ENCODE results near the gene CSMD2.
"Not testable (repeated sequence)": the region's sequence is repeated elsewhere in the genome, so short reads cannot be mapped to it uniquely, and the experiment has no call there.

Gene CSMD2

DNA sequence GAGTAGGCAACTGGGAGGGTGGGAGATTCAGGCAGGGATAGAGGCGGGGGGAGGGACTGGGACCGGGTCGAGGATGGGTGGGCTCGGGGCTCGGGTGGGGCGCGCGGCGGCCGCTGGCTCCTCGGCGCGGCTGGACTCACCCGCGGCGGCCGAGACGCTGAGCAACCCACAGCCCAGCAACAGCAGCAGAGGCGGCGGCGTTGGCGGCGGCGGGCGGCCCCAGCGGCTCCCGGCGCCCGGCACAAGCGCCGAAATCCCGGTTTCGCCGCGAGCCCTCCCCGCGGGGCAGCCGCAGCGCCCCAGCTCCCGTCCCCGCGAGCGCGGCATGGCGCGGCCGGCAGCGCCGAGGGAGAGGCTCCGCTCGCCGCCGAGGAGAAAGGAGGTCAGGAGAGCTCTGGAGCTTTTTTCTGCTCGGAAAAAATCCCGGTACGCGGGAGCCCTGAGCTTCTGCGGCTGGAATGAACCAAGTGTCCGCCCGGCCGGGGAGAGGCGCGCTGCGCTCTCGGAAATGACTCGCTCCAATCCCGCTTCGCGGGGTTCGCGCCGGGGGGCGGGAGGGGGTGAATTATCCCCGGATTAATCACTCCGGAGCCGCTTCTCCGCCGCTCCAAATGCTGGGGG, at the start of gene CSMD2:
Gene CSMD2, minus strand, starts transcription at position 460 of the 621 bp plus-strand sequence. Its CDS starts 133 bp downstream, at position 327.
- DNase-seq (ENCODE audit: low read depth, low spot score), result peak; percentile 53

DNA sequence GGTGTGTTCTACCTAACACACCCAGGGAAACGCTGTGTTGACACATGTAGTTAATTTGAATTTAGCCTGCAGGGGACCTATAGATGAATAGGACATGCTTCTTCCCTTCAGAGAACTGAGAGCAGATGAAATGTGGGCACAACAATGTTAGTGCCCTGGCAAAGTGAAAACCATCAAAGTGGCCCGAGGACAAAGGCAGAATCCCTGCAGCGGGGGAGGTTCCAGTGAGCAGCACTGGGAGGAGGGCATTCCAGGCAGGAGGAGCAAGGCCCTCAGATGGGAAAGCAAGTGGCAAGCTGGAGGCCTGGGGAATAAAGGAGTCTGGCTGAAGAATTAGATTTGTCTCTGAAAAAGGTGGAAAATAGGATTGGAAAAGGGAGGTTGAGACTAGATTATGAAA, 48.9 kb upstream of the CSMD2 start:
- DNase-seq (ENCODE audit: low read depth, low spot score), result peak; percentile 62

DNA sequence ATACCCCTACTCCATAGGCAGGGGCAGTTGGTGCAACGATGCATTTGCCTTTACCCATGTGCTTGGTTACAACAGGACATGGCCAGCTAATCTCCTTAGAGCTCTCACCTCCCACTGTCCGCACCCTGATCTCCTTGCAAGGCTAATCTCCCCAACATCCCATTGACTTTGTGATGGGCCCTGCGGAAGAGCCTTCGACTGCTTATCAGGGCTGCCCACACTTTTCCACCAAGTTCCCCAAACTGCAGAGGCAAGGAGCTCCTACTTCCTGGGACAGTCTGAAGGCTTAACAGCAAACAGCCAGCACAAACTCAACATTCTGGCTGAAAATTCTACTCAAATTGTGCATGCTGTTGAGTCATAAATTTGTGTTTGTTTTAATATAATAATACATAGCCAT, 47.6 kb upstream of the CSMD2 start:
- no peak for DNase-seq (ENCODE audit: low read depth, low spot score)

DNA sequence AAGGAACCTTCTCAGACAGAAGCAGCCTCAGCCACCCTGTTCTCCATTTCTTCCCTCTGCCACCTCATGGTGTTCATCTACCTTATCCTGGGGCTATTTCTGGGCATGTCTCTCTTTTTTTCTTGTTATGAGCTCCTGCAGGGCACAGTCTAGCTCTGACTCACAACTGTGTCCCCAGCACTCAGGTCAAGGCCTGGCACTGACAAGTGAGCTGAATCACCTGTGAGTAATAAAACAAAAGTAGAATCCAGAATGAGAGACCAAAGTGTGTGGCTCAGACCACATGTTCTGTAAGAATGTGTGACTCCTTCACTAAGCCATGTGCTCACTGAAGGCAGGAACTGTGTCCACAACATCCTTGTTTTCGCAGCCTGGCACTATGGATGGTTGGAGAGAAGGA, 34.9 kb upstream of the CSMD2 start:
- no peak for DNase-seq (ENCODE audit: low read depth, low spot score)

DNA sequence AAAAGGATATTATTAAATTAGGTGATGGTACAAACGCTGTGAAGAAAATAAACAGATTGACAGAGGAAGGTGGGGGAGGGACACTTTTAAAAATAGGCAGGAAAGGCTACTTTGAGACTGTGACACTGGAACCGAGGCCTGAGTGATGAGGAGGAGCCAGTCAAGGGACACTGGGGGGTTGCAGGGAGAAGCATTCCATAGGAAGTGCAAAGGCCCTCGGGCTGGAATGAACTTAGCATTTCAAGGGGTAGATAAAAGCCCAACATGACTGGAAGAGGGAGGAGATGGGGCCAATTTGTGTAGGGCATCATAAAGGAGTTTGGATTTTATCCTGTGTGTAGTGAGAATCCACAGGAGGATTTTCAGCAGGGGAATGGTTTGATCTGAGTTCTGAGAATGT, 27.6 kb upstream of the CSMD2 start:
- peak; percentile 81 for DNase-seq (ENCODE audit: low read depth, low spot score)

DNA sequence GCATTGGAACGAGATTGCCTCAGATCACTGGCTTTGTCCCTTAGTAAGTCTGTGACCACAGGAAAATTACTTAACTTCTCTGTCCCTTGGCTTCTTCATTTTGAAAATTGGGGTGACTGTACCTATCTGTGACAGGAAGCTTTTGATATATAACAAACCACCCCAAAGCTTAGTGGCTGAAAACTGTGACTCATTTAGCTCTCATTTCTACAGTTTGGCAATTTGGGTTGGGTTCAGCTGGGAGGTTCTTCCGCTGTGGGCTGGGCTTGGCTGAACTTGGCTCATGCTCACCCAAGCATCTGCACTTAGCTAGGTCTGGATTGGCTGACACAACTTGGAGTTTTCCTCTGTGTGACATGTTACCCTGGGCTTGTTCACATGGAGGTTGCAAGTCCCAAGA, 25.7 kb upstream of the CSMD2 start:
- DNase-seq (ENCODE audit: low read depth, low spot score), result no peak

DNA sequence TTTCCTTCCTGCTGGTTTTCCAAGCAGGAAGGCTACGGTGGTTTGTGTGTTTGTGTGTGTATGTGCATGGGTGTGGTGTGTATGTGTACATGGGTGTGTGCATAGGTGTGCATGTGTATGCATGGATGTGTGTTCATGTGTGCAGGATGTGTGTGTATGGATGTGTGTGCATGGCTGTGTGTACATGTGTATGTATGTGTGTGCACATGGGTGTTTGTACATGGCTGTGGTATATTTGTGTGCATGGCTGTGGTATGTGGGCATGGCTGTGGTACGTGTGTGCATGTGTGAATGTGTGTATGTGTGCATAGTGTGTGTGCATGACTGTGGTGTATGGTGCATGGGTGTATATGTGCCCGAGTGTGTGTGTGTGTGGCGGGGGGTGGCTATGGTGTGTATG, 24.0 kb upstream of the CSMD2 start:
- DNase-seq (ENCODE audit: low read depth, low spot score), result no peak

DNA sequence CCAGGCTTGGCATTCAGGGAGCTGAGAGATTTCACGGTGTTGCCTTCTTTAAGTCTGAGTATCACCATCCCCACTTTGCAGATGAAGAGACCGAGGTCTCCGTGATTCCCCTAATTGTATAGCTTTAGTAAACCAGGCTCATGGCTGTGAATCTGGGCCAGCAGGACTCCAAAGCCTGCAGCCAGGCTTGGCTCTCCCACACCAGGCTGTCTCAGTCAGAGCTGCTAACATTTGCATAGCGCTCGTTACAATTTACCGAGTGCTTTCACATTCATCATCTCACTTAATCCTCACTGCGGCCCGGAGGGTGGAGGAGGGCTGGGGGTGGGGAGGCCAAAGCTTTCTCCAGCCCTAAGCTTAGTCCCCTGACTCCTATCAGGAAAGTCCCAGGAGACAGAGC, 23.4 kb upstream of the CSMD2 start:
- DNase-seq (ENCODE audit: low read depth, low spot score), result peak; percentile 77

DNA sequence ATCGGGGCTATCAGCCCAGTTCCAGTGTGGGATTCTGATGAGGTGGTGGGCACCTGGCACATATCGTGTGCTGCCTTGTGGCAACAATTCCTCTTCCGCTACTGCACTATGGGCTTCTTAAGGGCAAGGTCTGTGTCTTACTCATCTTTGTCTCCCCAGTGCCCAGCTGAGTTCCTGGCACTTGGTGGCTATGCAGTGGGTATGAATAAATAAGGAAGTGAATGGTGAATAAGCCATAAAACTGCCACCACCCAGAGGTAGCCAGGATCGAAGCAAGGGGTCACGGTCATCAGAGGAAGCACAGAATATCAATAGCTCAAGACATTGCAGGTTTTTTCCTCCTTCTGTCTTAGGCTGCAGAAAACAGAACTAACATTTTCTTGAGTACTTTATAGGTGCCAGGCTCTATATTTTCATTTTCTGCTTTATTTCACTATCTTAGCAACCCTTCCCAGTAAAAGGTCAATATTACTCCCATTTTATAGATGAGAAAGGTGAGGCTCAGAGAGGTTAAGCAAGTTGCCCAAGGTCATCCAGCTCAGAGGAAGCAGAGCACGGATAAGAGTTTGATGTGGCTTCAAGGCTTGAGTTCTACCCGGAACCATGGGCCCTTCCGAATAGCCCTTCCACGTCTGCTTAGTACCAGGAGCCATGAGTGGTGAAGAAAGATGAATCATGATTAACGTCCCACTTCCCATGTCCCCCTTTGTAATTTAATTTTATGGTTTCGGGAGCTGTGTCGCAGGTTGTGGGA, 21.9 kb upstream of the CSMD2 start:
- no peak for DNase-seq (ENCODE audit: low read depth, low spot score)

DNA sequence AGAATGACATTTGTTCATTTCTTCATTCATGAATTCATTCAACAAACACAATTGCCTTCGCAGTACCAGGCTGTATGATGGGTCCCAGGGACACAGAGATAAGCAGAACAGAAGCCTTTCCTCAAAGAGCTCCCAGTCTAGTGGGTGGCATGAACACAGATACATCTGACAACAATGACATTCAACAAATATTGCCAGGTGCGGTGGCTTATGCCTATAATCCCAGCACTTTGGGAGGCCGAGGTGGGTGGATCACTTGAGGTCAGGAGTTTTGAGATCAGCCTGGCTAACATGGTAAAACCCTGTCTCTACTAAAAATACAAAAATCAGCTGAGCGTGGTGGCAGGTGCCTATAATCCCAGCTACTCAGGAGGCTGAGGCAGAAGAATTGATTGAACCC, 18.4 kb upstream of the CSMD2 start:
- not testable (repeated sequence) for DNase-seq (ENCODE audit: low read depth, low spot score)

DNA sequence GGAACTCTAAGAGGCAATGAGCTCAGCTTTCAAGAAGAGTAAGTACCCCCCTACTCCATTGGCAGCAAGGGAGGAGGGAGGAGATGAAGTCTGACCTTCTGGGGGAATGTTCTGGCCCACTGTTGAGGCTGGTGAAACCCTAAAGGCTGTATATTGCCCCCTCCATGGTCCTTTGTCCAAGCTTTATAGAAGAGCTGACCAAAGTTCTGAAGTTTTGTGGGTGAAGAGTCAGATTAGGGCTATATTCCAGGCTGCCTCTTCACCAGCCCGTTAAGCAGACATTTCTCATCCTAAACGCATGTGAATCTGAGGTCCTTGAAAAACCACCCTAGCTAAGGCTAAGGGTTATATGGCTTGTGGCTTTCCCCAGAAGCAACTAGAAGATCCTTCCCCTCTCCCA, 13.0 kb upstream of the CSMD2 start:
- peak; percentile 11 for DNase-seq (ENCODE audit: low read depth, low spot score)

DNA sequence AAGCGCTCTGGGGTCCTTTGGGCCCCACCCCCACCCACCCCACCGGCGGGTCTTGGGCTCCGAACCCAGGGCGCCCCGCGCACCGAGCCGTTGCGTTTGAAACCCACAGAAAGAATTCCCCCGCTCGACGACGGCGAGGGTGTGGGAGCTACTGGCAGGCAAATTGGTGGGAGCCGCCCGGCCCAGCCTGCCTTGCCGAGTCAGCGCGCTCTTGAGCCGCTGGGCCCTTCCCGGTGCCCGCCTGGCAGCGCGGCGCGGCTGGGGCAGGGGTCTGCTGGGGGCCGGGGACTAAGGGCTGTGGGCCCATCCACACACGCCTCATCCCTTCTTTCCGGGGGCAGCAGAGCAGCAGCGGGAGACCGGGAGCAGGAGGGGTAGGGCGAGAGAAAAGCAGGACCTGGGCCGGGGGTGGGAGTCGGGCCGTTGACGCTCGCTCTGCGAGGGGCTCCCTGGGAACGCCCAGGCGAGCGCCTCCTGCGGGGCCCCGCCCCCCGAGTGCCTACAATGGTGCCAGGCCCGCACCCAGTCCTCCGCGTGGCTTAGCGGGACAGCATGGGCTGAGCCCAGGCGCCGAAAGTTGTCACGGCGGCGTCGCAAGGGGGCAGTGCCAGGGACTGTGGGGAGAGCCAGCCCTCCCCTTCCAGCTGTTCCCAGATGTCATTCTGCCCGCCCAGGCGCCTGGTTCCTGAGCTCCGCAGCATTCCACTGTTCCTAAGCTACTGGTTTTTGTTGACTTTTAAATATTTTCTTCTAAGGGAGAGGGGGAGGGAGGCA, 12.0 kb upstream of the CSMD2 start, which contains the start of gene C1orf94:
Gene C1orf94, plus strand, starts transcription at position 78 of the 774 bp plus-strand sequence. CDS start 883 bp downstream, outside the sequence.
- DNase-seq (ENCODE audit: low read depth, low spot score), result peak; percentile 30

DNA sequence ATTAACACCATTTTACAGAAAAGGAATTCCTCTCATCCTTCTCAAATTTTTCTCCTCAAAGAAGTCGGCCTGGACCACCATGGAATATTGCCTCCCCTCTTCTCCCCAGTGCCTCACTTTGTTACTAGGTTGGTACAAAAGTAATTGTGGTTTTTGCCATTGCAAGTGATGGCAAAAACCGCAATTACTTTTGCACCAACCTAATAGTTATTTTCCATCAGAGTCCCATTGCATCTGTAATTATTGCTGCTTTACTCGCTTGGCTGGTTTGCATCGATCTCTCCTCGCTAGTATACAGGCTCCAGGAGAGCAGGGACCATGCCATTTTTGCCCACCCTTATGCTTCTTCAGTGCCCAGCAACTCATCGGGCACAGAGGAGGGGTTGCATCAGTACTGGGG, 10.7 kb upstream of the CSMD2 start:
- no peak for DNase-seq (ENCODE audit: low read depth, low spot score)

DNA sequence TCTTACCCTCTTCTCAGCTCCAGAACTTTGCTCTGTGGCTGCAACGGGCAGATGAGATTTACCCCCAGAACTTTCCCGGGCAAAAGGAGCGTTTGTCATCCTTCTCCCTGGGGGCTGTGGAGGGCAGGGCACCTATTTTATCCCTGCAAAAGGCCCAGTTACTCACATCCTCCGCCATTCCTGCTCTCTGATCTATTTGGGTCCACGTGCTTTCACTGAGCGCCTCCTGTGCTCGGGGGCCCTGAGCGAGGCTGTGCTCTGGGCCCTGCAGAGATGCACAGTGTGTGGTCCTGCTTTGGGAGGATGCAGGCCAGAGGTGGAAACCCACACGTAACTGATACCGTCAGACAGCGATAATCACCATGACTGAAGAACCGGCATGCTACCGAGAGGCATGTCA, 2.4 kb upstream of the CSMD2 start:
- no peak for DNase-seq (ENCODE audit: low read depth, low spot score)

DNA sequence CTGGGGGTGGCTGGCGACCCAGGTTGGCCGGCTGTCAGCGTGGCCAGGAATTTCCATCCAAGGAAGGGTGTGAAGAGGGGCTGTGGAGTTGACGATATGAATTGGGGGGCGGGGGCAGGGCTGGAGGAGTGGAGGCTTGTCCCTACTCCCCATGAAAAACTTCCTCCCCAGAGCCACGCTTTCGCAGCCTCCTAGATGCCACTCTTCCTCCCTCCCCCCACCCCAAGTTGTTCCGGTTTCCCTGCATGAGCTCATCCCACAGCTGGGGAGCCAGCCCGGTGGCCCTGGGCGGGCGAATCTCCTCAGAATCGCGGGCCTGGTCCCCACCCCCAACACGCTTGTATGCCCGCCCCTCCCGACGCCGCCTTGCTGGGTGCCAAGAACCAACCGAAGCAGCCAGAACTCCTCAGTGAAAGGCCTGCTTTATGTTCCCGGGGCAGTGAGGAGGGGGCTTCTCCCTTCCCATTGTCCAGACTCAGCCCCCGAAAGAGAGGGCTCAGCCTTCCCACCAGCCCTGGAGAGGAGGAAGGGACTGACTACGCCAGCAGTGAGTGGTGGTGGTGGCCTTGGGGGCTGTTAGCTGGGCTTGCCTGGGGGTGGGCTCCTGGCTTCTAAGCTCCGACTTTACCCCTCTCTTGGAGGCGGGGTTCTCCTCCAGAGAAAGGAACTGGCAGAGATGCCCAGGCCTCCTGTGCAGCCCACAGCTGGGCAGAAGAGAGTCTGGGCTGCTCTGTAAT, 1.8 kb upstream of the CSMD2 start:
- peak; percentile 37 for DNase-seq (ENCODE audit: low read depth, low spot score)

DNA sequence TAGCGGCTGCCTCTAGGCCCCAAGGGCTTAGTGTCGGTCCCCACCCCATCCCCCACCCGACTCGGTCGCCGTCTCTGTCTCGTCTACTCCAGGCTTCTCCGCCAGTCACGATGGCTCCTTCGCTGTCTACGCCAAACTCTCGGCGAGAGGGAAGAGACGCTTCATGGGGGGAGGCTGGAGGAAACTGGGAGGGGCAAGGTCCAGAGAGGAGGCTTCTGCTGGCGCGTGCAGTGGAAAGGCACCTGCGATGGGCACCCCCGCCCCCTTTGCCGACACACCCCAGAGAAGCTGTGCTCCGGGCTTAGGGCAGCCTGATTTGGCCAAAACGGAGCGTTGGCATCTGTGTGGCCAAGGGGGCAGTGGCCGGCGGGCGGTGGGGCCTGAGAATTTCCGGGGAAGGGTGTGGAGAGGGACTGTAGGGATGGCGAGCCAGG, 1.2 kb upstream of the CSMD2 start:
- peak; percentile 22 for DNase-seq (ENCODE audit: low read depth, low spot score)

DNA sequence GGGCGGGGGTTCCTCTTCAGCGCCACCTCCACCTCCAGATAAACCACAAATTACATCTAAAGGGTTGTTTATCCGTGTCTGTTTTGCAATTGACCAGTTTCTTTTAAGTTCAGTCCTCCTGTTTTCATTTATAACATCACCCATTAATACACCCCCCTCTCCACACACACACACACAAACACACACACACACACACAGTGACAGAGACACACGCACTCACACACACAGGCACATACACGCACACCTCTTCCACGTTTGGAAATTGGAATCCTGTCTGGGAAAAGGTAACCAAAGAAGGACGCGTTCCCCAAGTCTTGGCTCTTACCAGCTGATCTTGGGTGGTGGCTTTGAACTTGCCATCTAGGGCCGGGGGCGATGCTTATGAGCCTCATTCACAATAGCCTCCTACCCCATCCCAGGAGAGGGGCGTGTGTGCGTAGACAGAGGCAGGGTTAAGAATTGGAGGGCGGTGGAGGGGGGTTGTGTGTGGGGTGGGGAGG, 442 bp upstream of the CSMD2 start:
- DNase-seq (ENCODE audit: low read depth, low spot score), result peak; percentile 16

DNA sequence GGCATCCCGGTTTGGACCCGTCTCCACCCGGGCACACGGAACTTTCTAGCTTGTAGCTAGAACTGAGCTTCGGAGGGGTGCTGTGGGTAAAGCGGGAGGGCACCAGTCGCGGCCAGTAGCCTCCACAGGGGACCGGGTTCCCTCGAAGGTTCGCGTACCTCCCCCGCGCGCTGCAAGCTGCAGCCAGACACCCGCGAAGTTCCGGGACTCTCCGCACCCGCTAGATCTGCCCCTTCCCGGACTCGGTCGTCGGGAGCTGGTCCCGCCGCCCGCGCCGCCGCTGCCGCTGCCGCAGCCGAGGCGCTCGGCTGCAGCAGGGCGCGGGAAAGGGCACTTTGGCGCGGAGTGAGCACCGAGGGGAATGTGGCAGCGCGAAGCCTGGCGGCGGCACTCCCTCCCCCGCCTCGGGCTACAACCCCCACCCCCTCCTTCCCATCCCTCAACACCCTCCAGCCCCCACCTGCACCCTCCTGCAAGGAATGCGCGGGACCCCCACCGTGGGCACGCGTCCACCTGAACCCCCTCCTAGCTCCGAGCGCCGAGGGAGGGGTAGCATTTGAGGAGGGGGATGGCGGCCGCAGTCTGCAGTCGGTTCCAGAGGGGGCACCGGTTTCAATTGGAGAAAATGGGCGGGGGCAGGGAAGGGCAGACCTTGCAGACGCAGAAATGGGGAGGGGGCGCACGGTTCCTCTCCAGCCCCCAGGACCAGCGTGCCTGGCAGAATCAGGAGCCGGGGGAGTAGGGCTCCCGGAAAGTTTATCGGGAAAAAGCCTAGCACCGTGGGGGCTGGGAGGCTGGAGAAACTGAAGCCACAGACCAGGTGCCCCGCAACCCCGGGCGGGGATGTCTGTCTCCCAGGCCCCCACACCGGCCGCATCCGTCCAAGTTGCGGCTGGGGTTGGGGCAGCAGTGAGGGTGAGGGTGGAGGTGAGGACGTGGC, 968 bp downstream of the CSMD2 start:
- peak; percentile 23 for DNase-seq (ENCODE audit: low read depth, low spot score)

DNA sequence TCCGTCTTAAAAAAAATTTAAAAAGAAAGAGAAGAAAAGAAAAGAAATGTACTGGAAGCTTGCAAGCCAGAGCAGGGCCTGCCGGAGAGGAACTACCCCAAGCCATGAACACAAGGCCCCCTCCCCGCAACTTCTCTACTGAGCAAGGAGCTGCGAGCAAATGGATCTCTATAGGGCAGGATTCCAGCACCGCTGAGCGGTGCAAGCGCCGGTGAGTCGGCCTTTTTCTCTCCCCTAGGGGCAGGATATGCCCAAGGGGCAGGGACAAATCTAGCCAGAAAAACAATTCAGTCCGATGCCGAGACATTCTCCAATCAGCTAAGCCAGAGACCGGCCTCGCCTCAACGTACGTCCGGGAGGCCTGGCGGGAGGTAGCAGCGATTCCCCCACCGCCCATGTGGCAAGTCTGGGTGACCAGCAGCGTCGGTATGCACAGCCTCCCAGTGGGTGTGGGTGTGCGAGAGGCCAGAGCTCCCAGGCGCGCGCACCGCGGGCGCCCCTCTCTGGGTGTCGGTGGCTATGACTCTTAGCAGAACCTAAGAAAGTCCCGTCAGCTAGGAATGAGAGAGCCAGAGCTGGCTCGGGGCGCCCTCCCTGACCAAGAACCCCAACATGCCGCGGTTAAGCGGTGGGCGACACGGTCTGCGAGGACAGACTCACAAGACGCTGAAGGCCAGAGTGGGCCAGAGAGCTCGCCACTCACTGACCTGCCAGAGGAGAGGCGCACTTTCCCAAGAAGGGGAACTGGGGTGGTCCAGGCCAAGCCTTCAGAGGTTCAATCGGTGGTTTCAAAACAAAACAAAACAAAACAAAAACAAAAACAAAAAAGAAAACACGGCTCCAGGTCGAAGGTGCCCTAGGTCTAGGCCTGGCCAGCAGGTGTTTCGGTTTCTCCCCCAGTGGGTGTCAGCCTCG, 1.9 kb downstream of the CSMD2 start:
- peak; percentile 93 for DNase-seq (ENCODE audit: low read depth, low spot score)

Measured in ELF-1 (cell line).